ENCODE measurements around the gene LYZL4. TPM values are rescaled to one million over a fixed set of nuclear protein-coding genes. Genes with fewer than 3 reads are reported as not detected.

The LYZL4 gene
- total RNA-seq, 1 experiment from 2014 or later = not detected

DNA sequence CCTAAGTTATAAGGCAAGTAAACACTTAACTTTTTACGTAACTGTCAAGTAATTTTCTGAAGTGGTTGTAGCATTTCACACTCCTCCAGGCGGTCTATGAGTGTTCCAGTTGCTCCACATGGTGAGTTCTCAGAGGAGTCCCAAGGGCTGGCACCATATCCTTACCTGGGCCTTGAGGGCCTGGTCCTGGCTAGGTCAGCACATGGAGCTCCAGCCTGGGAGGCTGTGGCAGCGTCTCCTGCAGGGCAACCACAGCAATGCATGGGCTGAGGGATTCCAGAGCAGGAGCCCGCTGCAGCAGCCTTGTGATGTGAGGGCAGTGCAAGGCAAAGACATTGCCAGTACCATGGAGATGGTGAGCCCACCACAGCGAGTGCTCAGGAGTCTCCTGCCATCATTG, 32.2 kb upstream of the LYZL4 start:
- no peak overlapping the region for H3K27ac ChIP-seq (ENCODE audit: low read length)
- no peak for DNase-seq (ENCODE audit: low read depth, low spot score)
- H3K4me3 ChIP-seq (ENCODE audit: low read depth in 2 of 2, low read length in 2 of 2) = no peak overlapping the region
- H3K4me1 ChIP-seq (ENCODE audit: control insufficient read depth, insufficient read depth, low read length) = no peaks in the 10 kb centered on the region
- POLR2A ChIA-PET = no interaction called here
- H3K36me3 ChIP-seq (ENCODE audit: control insufficient read depth, insufficient read depth, low read length) = no peaks in the 10 kb centered on the region
- H3K27me3 ChIP-seq (ENCODE audit: control insufficient read depth, insufficient read depth, low read length) = no peaks in the 10 kb centered on the region
- no peaks in the 10 kb centered on the region for H3K9me3 ChIP-seq (ENCODE audit: control insufficient read depth, insufficient read depth, low read depth, low read length)
- ATAC-seq = no peak
- intact Hi-C loops (cut with micrococcal nuclease; ENCODE audit: unreplicated experiment) = loop anchor here (1.0 kb wide), 2 partner anchors 195 to 212 kb away; no protein-coding TSS in a partner anchor
- no peak for TF ChIP-seq SIN3A (IDR thresholded peaks at IDR 0.05; ENCODE audit: borderline replicate concordance, insufficient read depth, low read depth, low read length)
- no peak for TF ChIP-seq POLR2AphosphoS5 (IDR thresholded peaks at IDR 0.05; ENCODE audit: low read depth, low read length)
- TF ChIP-seq, protein P1, sequence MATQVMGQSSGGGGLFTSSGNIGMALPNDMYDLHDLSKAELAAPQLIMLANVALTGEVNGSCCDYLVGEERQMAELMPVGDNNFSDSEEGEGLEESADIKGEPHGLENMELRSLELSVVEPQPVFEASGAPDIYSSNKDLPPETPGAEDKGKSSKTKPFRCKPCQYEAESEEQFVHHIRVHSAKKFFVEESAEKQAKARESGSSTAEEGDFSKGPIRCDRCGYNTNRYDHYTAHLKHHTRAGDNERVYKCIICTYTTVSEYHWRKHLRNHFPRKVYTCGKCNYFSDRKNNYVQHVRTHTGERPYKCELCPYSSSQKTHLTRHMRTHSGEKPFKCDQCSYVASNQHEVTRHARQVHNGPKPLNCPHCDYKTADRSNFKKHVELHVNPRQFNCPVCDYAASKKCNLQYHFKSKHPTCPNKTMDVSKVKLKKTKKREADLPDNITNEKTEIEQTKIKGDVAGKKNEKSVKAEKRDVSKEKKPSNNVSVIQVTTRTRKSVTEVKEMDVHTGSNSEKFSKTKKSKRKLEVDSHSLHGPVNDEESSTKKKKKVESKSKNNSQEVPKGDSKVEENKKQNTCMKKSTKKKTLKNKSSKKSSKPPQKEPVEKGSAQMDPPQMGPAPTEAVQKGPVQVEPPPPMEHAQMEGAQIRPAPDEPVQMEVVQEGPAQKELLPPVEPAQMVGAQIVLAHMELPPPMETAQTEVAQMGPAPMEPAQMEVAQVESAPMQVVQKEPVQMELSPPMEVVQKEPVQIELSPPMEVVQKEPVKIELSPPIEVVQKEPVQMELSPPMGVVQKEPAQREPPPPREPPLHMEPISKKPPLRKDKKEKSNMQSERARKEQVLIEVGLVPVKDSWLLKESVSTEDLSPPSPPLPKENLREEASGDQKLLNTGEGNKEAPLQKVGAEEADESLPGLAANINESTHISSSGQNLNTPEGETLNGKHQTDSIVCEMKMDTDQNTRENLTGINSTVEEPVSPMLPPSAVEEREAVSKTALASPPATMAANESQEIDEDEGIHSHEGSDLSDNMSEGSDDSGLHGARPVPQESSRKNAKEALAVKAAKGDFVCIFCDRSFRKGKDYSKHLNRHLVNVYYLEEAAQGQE (IDR thresholded peaks at IDR 0.05; ENCODE audit: insufficient read depth in 1 of 2, low read depth in 2 of 2, low read length in 1 of 2) = no peak
- TF ChIP-seq TCF7L2 (IDR thresholded peaks at IDR 0.05; ENCODE audit: low read depth, low read length) = no peak
- no TSS peak for BruUV-seq (replicated peaks)
- CTCF ChIA-PET = interaction anchor here (1.7 kb wide), 1 partner anchor 195 kb away, joined by 15 read pairs; no protein-coding TSS in a partner anchor
- in situ Hi-C loops (cut with HindIII; ENCODE audit: low pct_unique_long_range_greater_than_20kb, low sequenced_read_pairs) = no loop called here

DNA sequence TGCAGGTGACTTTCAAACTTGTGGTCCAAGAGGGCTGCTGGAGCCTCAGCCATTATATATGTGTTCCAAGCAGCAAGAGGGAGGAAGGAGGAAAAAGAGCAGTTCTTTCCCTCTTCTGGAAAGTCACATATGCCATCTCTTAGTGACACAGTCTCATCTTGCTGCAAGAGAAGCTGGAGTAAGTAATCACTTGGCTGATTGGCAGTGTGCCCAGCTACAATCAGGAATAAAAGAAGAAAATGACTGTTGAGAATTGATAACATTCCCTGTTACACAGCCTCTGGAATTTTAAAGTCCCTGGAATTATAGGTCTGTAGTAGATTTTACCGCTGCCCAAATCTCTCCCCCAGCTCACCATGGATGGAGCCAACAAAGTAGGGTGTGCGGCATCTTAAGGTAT, 31.4 kb upstream of the LYZL4 start:
- POLR2A ChIA-PET = no interaction called here
- no peak overlapping the region for H3K4me3 ChIP-seq (ENCODE audit: low read depth in 2 of 2, low read length in 2 of 2)
- TF ChIP-seq, protein P1 (IDR thresholded peaks at IDR 0.05; ENCODE audit: insufficient read depth in 1 of 2, low read depth in 2 of 2, low read length in 1 of 2) = no peak
- TF ChIP-seq POLR2AphosphoS5 (IDR thresholded peaks at IDR 0.05; ENCODE audit: low read depth, low read length) (no peak), SIN3A (IDR thresholded peaks at IDR 0.05; ENCODE audit: borderline replicate concordance, insufficient read depth, low read depth, low read length) (no peak), TCF7L2 (IDR thresholded peaks at IDR 0.05; ENCODE audit: low read depth, low read length) (no peak)
- TF ChIP-seq, protein P2, sequence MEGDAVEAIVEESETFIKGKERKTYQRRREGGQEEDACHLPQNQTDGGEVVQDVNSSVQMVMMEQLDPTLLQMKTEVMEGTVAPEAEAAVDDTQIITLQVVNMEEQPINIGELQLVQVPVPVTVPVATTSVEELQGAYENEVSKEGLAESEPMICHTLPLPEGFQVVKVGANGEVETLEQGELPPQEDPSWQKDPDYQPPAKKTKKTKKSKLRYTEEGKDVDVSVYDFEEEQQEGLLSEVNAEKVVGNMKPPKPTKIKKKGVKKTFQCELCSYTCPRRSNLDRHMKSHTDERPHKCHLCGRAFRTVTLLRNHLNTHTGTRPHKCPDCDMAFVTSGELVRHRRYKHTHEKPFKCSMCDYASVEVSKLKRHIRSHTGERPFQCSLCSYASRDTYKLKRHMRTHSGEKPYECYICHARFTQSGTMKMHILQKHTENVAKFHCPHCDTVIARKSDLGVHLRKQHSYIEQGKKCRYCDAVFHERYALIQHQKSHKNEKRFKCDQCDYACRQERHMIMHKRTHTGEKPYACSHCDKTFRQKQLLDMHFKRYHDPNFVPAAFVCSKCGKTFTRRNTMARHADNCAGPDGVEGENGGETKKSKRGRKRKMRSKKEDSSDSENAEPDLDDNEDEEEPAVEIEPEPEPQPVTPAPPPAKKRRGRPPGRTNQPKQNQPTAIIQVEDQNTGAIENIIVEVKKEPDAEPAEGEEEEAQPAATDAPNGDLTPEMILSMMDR (IDR thresholded peaks at IDR 0.05) = no peak
- H3K36me3 ChIP-seq (ENCODE audit: control insufficient read depth, insufficient read depth, low read length) = no peaks in the 10 kb centered on the region
- DNase-seq (ENCODE audit: low read depth, low spot score) (no peak), ATAC-seq (no peak)
- H3K27ac ChIP-seq (ENCODE audit: low read length) = no peak overlapping the region
- no peaks in the 10 kb centered on the region for H3K4me1 ChIP-seq (ENCODE audit: control insufficient read depth, insufficient read depth, low read length)
- no peaks in the 10 kb centered on the region for H3K27me3 ChIP-seq (ENCODE audit: control insufficient read depth, insufficient read depth, low read length)
- no TSS peak for BruUV-seq (replicated peaks)
- no peaks in the 10 kb centered on the region for H3K9me3 ChIP-seq (ENCODE audit: control insufficient read depth, insufficient read depth, low read depth, low read length)
- CTCF ChIA-PET = no interaction called here
- in situ Hi-C loops (cut with HindIII; ENCODE audit: low pct_unique_long_range_greater_than_20kb, low sequenced_read_pairs) = no loop called here
- intact Hi-C loops (cut with micrococcal nuclease; ENCODE audit: unreplicated experiment) = no loop called here
